K562 (cell line): ENCODE data around the gene ENC1.

Experiments used
- BRCA1 ChIP-seq, 2 experiments: fragments of 450-650 bp in 1 of 2; sonication (generic) in 1 of 2; formaldehyde crosslinking in 1 of 2; IDR thresholded peaks; 2 replicates each; pipeline versions ENCODE4 v1.5.0 to v1.6.1; 2017 to 2020; ENCODE audit warnings: mild to moderate bottlenecking in 1 of 2, missing genetic modification reagents in 1 of 2
- CHD4 ChIP-seq: fragments of 200-600 bp; sonication (generic); IDR thresholded peaks from 3 replicates; pipeline ENCODE4 v1.6.1; 2012; ENCODE audit warnings: low read depth, mild to moderate bottlenecking, mixed read lengths, low read length, inconsistent platforms; ENCODE audit not compliant: insufficient read depth, insufficient replicate concordance, poor library complexity, severe bottlenecking
- NFIC ChIP-seq: fragments of 450-650 bp; IDR thresholded peaks from 2 replicates; pipeline ENCODE4 v1.6.1; 2017; ENCODE audit warnings: mild to moderate bottlenecking, inconsistent platforms
- SETDB1 ChIP-seq: IDR thresholded peaks from one replicate; pipeline ENCODE4 v1.6.1; 2012; ENCODE audit warnings: low read length, control low read depth, inconsistent platforms
- SP1 ChIP-seq: sonication (generic); formaldehyde crosslinking; IDR thresholded peaks from 2 replicates; pipeline ENCODE4 v1.8.1; 2022; ENCODE audit warnings: mild to moderate bottlenecking, missing genetic modification reagents
- SRSF9 ChIP-seq: fragments of 200-400 bp; formaldehyde crosslinking; IDR thresholded peaks from 2 replicates; pipeline ENCODE4 v1.6.1; 2017; ENCODE audit warnings: low read depth, low read length, borderline replicate concordance
- ZC3H11A ChIP-seq: IDR thresholded peaks from 2 replicates; pipeline ENCODE4 v1.6.1; 2012; ENCODE audit warnings: low read depth, low read length, improper control_type of control experiment
- TF ChIP-seq, protein P1 (sequence below): sonication (generic); formaldehyde crosslinking; IDR thresholded peaks from 2 replicates; pipeline ENCODE4 v1.5.0; 2020; ENCODE audit warnings: missing genetic modification reagents
- TF ChIP-seq, protein P2 (sequence below), 3 experiments: IDR thresholded peaks in 2 of 3; conservative IDR thresholded peaks in 1 of 3; 2 replicates each; pipeline ENCODE4 v1.5.1; 2011 to 2012; ENCODE audit warnings: low read length in 3 of 3, mild to moderate bottlenecking in 3 of 3, control low read depth in 2 of 3, improper control_type of control experiment in 1 of 3, inconsistent platforms in 1 of 3, low read depth in 1 of 3, mixed read lengths in 1 of 3, moderate library complexity in 1 of 3; ENCODE audit not compliant: insufficient read depth in 2 of 3

DNA sequence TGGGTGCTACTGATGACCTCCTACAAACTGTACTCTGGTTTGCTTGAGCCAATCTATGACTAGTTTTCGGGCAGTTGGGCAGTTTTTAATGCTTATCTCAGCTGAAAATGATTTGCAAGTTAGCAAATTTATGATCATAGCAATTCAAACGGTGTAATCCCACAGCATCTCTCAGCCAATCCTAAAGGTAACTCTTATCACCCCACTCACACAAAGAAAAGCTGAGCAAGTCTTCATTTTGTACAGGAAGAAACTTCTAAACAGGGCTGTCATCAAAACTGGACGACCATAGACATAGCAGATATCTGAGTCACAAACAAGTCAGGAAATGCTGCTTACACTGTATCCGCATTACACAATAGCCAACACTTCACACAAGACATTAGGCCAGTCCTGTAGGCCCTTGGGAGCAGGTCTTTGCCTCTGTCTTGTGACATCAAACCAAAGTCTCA lies 2.6 kb upstream of the ENC1 start:
- no peak for TF ChIP-seq NFIC
- TF ChIP-seq, protein P1, sequence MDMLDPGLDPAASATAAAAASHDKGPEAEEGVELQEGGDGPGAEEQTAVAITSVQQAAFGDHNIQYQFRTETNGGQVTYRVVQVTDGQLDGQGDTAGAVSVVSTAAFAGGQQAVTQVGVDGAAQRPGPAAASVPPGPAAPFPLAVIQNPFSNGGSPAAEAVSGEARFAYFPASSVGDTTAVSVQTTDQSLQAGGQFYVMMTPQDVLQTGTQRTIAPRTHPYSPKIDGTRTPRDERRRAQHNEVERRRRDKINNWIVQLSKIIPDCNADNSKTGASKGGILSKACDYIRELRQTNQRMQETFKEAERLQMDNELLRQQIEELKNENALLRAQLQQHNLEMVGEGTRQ (CRISPR knock-in tag) = no peak
- TF ChIP-seq SETDB1 = no peak
- TF ChIP-seq, protein P2, sequence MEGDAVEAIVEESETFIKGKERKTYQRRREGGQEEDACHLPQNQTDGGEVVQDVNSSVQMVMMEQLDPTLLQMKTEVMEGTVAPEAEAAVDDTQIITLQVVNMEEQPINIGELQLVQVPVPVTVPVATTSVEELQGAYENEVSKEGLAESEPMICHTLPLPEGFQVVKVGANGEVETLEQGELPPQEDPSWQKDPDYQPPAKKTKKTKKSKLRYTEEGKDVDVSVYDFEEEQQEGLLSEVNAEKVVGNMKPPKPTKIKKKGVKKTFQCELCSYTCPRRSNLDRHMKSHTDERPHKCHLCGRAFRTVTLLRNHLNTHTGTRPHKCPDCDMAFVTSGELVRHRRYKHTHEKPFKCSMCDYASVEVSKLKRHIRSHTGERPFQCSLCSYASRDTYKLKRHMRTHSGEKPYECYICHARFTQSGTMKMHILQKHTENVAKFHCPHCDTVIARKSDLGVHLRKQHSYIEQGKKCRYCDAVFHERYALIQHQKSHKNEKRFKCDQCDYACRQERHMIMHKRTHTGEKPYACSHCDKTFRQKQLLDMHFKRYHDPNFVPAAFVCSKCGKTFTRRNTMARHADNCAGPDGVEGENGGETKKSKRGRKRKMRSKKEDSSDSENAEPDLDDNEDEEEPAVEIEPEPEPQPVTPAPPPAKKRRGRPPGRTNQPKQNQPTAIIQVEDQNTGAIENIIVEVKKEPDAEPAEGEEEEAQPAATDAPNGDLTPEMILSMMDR (IDR thresholded peaks at IDR 0.05 in 2 of 3, conservative IDR thresholded peaks at IDR 0.05 in 1 of 3; ENCODE audit: insufficient read depth in 2 of 3, low read depth in 1 of 3, low read length in 3 of 3) = no peak
- no peak for TF ChIP-seq SP1
- no peak for TF ChIP-seq BRCA1 (IDR thresholded peaks at IDR 0.05)
- no peak for TF ChIP-seq BRCA1 (CRISPR knock-in tag; IDR thresholded peaks at IDR 0.05)
- no peak for TF ChIP-seq CHD4
- TF ChIP-seq ZC3H11A = no peak
- TF ChIP-seq SRSF9 = no peak
